Measurements from ENCODE around the gene SYNM.

DNA sequence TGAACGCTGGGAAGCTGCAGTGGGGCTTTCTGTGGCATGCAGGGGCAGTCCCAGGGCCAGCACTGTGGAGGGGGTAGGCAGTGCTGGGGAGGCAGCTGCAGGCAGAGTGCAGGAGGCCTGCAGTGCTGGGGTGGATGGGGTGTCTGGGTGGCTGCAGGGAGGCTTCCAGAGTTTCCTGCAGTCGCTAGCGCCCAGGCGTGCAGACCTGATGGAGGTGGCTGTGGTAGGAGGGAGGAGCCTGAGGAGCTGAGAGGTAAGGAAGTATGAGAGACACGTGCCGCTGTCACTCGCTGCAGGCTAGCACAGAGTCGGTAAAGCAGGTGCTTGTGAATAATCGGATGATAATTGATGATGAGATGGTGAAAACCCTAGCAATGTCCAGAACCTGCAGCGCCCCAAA, 16.3 kb downstream of the SYNM start:
- TF ChIP-seq, protein P1, sequence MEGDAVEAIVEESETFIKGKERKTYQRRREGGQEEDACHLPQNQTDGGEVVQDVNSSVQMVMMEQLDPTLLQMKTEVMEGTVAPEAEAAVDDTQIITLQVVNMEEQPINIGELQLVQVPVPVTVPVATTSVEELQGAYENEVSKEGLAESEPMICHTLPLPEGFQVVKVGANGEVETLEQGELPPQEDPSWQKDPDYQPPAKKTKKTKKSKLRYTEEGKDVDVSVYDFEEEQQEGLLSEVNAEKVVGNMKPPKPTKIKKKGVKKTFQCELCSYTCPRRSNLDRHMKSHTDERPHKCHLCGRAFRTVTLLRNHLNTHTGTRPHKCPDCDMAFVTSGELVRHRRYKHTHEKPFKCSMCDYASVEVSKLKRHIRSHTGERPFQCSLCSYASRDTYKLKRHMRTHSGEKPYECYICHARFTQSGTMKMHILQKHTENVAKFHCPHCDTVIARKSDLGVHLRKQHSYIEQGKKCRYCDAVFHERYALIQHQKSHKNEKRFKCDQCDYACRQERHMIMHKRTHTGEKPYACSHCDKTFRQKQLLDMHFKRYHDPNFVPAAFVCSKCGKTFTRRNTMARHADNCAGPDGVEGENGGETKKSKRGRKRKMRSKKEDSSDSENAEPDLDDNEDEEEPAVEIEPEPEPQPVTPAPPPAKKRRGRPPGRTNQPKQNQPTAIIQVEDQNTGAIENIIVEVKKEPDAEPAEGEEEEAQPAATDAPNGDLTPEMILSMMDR (IDR thresholded peaks at IDR 0.05; ENCODE audit: low read depth, low read length, poor library complexity, severe bottlenecking) = no peak
- no peak for TF ChIP-seq EZH2phosphoT487 (IDR thresholded peaks at IDR 0.05; ENCODE audit: borderline replicate concordance, low read length)
